Neuronal stem cell (in vitro differentiated cells): ENCODE data around the gene RHBG.

Experiments
- DNase-seq: peaks from one replicate; pipeline ENCODE4 v3.0.0-alpha.2; 2013; ENCODE audit warnings: low spot score
- H2AFZ ChIP-seq: one replicate; pipeline ENCODE4 v1.6.1; 2013; ENCODE audit warnings: mild to moderate bottlenecking, low read length, inconsistent platforms
- H2AK5ac ChIP-seq: 2 replicates; pipeline ENCODE4 v1.6.1; 2013; ENCODE audit warnings: low read depth, mild to moderate bottlenecking, inconsistent platforms, low read length, moderate library complexity, mixed read lengths
- H2BK120ac ChIP-seq: 2 replicates; pipeline ENCODE4 v1.6.1; 2013; ENCODE audit warnings: low read depth, mild to moderate bottlenecking, inconsistent platforms, low read length, moderate library complexity, mixed read lengths
- H2BK12ac ChIP-seq: one replicate; pipeline ENCODE4 v1.6.1; 2013; ENCODE audit warnings: low read length, inconsistent platforms
- H2BK15ac ChIP-seq: 2 replicates; pipeline ENCODE4 v1.6.1; 2013; ENCODE audit warnings: mild to moderate bottlenecking, low read length, inconsistent platforms, mixed read lengths
- H2BK5ac ChIP-seq: one replicate; pipeline ENCODE4 v1.6.1; 2013; ENCODE audit warnings: inconsistent platforms, mild to moderate bottlenecking, low read length, moderate library complexity
- H3K14ac ChIP-seq: one replicate; pipeline ENCODE4 v1.6.1; 2013; ENCODE audit warnings: low read length, inconsistent platforms
- H3K18ac ChIP-seq: 2 replicates; pipeline ENCODE4 v1.6.1; 2013; ENCODE audit warnings: low read length, inconsistent platforms
- H3K23ac ChIP-seq: 2 replicates; pipeline ENCODE4 v1.6.1; 2013; ENCODE audit warnings: low read depth, mild to moderate bottlenecking, mixed read lengths, low read length, inconsistent platforms; ENCODE audit not compliant: poor library complexity
- H3K27ac ChIP-seq: replicated peaks from 3 replicates; pipeline ENCODE4 v1.5.1; 2013; ENCODE audit warnings: low read length, inconsistent platforms
- H3K27me3 ChIP-seq, 3 experiments: 2 replicates each; pipeline ENCODE4 v1.6.1; 2013; ENCODE audit warnings: low read length in 3 of 3, mild to moderate bottlenecking in 2 of 3, inconsistent platforms in 1 of 3, low read depth in 1 of 3, mixed read lengths in 1 of 3, moderate library complexity in 1 of 3; ENCODE audit not compliant: control insufficient read depth in 3 of 3, insufficient read depth in 3 of 3
- H3K36me3 ChIP-seq, 2 donors: replicated peaks in 1 of 2; 2 replicates each; pipeline ENCODE4 v1.6.1; 2013; ENCODE audit warnings: low read length in 2 of 2; ENCODE audit not compliant: control insufficient read depth in 2 of 2, insufficient read depth in 2 of 2
- H3K4ac ChIP-seq: 2 replicates; pipeline ENCODE4 v1.6.1; 2013; ENCODE audit warnings: inconsistent platforms, mild to moderate bottlenecking, low read length, moderate library complexity
- H3K4me1 ChIP-seq, 2 donors: 1 replicate in 1 of 2; 2 replicates in 1 of 2; pipeline ENCODE4 v1.6.1; 2013; ENCODE audit warnings: low read length in 2 of 2, low read depth in 1 of 2; ENCODE audit not compliant: control insufficient read depth in 2 of 2, insufficient read depth in 1 of 2
- H3K4me2 ChIP-seq: one replicate; pipeline ENCODE4 v1.6.1; 2013; ENCODE audit warnings: mild to moderate bottlenecking, low read length, inconsistent platforms; ENCODE audit not compliant: insufficient read depth, poor library complexity, severe bottlenecking
- H3K4me3 ChIP-seq, 2 donors: 2 replicates each; pipeline ENCODE4 v1.5.1; 2013; ENCODE audit warnings: low read length in 2 of 2, mild to moderate bottlenecking in 2 of 2, inconsistent platforms in 1 of 2, moderate library complexity in 1 of 2
- H3K79me1 ChIP-seq: one replicate; pipeline ENCODE4 v1.6.1; 2013; ENCODE audit warnings: low read depth, mild to moderate bottlenecking, inconsistent platforms, low read length, moderate library complexity
- H3K9ac ChIP-seq: one replicate; pipeline ENCODE4 v1.6.1; 2013; ENCODE audit warnings: mild to moderate bottlenecking, low read depth, low read length, inconsistent platforms; ENCODE audit not compliant: poor library complexity
- H3K9me3 ChIP-seq, 2 donors: replicated peaks in 1 of 2; 2 replicates each; pipeline versions ENCODE3 to v1.6.1; 2013; ENCODE audit warnings: low read length in 2 of 2, mild to moderate bottlenecking in 2 of 2, inconsistent platforms in 1 of 2, low read depth in 1 of 2, mixed read lengths in 1 of 2, moderate library complexity in 1 of 2; ENCODE audit not compliant: control insufficient read depth in 2 of 2, insufficient read depth in 1 of 2
- H4K8ac ChIP-seq: one replicate; pipeline ENCODE4 v1.6.1; 2013; ENCODE audit warnings: low read depth, mild to moderate bottlenecking, inconsistent platforms, low read length, moderate library complexity
- H4K91ac ChIP-seq: one replicate; pipeline ENCODE4 v1.6.1; 2013; ENCODE audit warnings: low read length, low read depth, mild to moderate bottlenecking, inconsistent platforms; ENCODE audit not compliant: poor library complexity
- WGBS, 2 donors: extraction: QIAGEN DNeasy Blood & Tissue Kit; methylation state at CpG; one replicate each; pipeline ENCODE4 v1.1.7; 2013; ENCODE audit warnings: missing lambda C conversion rate in 2 of 2, mixed read lengths in 1 of 2; ENCODE audit not compliant: insufficient read length in 2 of 2, insufficient replicate concordance in 1 of 2; ENCODE audit errors: extremely low coverage in 2 of 2; 5-methylcytosine and 5-hydroxymethylcytosine counted together

Gene RHBG

GRCh38 chr1:156421062-156421938 lies 52.3 kb downstream of the RHBG start:
- no peak overlapping the region for H3K14ac ChIP-seq
- H2BK5ac ChIP-seq = peak overlapping the region; percentile 43
- no peak overlapping the region for H3K27ac ChIP-seq
- H3K4me3 ChIP-seq = peak overlapping the region in 1 of 2 donors; percentile 72
- H4K8ac ChIP-seq = no peak overlapping the region
- DNase-seq = peak; percentile 69
- peaks cover 0 to 2% of the 10 kb centered on the region in 2 donors for H3K9me3 ChIP-seq
- H3K4me2 ChIP-seq = peak overlapping the region; percentile 45
- peaks cover 39 to 100% (median 92%) of the 10 kb centered on the region in 3 experiments for H3K27me3 ChIP-seq
- peak overlapping the region; percentile 37 for H2AK5ac ChIP-seq
- H3K4me1 ChIP-seq = peaks cover 0 to 6% of the 10 kb centered on the region in 2 donors
- H2BK120ac ChIP-seq = no peak overlapping the region
- peak overlapping the region; percentile 70 for H2AFZ ChIP-seq
- no peaks in the 10 kb centered on the region for H3K79me1 ChIP-seq
- peak overlapping the region; percentile 36 for H3K23ac ChIP-seq
- no peaks in the 10 kb centered on the region for H3K36me3 ChIP-seq
- no CpG with 5 or more reads among the region's 69 CpGs for WGBS, 2 donors
- H4K91ac ChIP-seq = no peak overlapping the region
- peak overlapping the region; percentile 37 for H2BK15ac ChIP-seq
- no peak overlapping the region for H3K4ac ChIP-seq
- peak overlapping the region; percentile 84 for H3K18ac ChIP-seq
- H2BK12ac ChIP-seq = no peak overlapping the region
- no peak overlapping the region for H3K9ac ChIP-seq

- WGBS, 2 donors = no CpG with 5 or more reads among the region's 12 CpGs
- Histone ChIP-seq H2BK5ac (no peak overlapping the region), H3K18ac (peak overlapping the region; percentile 21), H4K91ac (no peak overlapping the region), H3K4me1 (peaks cover 0 to 6% of the 10 kb centered on the region in 2 donors), H3K4me3 (peak overlapping the region in 1 of 2 donors; percentile 42), H3K23ac (peak overlapping the region; percentile 31), H2BK15ac (no peak overlapping the region), H3K27ac (no peak overlapping the region), H3K14ac (no peak overlapping the region), H3K4me2 (peak overlapping the region; percentile 45), H4K8ac (no peak overlapping the region), H3K4ac (no peak overlapping the region), H3K9me3 (peaks cover 0 to 2% of the 10 kb centered on the region in 2 donors), H2BK120ac (no peak overlapping the region), H3K9ac (no peak overlapping the region), H3K79me1 (no peaks in the 10 kb centered on the region), H3K36me3 (no peaks in the 10 kb centered on the region), H2AK5ac (no peak overlapping the region), H2AFZ (no peak overlapping the region), H2BK12ac (no peak overlapping the region), H3K27me3 (peaks cover 41 to 100% (median 95%) of the 10 kb centered on the region in 3 experiments)
- DNase-seq = no peak
Measured at GRCh38 chr1:156421939-156422601, 53.1 kb downstream of the RHBG start.

GRCh38 chr1:156422602-156423091 lies 53.6 kb downstream of the RHBG start:
- H3K18ac ChIP-seq = peak overlapping the region; percentile 21
- no peak overlapping the region for H3K4me2 ChIP-seq
- H3K4me1 ChIP-seq = peaks cover 0 to 6% of the 10 kb centered on the region in 2 donors
- no peak overlapping the region for H3K4ac ChIP-seq
- no peak overlapping the region for H4K91ac ChIP-seq
- H3K14ac ChIP-seq = no peak overlapping the region
- no peak overlapping the region for H2AK5ac ChIP-seq
- H3K4me3 ChIP-seq = peak overlapping the region in 1 of 2 donors; percentile 42
- H2BK5ac ChIP-seq = no peak overlapping the region
- no peaks in the 10 kb centered on the region for H3K79me1 ChIP-seq
- H2BK12ac ChIP-seq = no peak overlapping the region
- no peak overlapping the region for H2BK120ac ChIP-seq
- H3K36me3 ChIP-seq = no peaks in the 10 kb centered on the region
- H3K23ac ChIP-seq = peak overlapping the region; percentile 31
- no peak overlapping the region for H4K8ac ChIP-seq
- H3K27ac ChIP-seq = no peak overlapping the region
- H3K9me3 ChIP-seq = peaks cover 0 to under 1% of the 10 kb centered on the region in 2 donors
- DNase-seq = no peak
- peaks cover 41 to 100% (median 96%) of the 10 kb centered on the region in 3 experiments for H3K27me3 ChIP-seq
- no peak overlapping the region for H3K9ac ChIP-seq
- no peak overlapping the region for H2AFZ ChIP-seq
- WGBS, 2 donors = no CpG with 5 or more reads among the region's 15 CpGs
- no peak overlapping the region for H2BK15ac ChIP-seq
